SH-SY5Y (cell line): ENCODE data around the gene VSTM2B.

Source experiments
- GATA2 ChIP-seq: IDR thresholded peaks from 2 replicates; pipeline ENCODE4 v1.6.1; 2011; ENCODE audit warnings: mild to moderate bottlenecking, low read depth, low read length
- GATA3 ChIP-seq: IDR thresholded peaks from 2 replicates; pipeline ENCODE4 v1.6.1; 2011; ENCODE audit warnings: low read depth, mild to moderate bottlenecking, low read length, moderate library complexity

VSTM2B gene

GRCh38 chr19:29586401-29586800 lies 60.6 kb downstream of the VSTM2B start:
- TF ChIP-seq GATA2 (no peak), GATA3 (no peak)

DNA sequence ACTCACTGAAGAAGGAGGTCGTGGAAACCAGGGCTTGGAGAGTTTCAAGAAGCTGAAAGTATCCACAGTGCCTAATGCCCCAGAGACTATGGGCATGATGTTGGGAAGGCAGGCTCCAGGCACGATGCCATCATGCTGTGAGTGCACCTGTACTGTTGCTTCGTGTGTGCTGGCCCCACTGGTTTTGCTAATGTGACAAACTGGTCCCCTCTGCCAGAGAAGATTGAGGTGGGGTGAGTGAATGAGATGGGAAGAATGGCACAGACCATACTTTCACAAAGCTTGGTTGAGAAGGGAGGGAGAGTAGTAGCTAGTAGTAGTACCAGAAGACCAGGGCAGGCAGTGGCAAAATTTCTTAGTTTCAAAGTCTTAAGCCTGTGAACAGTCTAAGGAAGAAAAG lies 61.3 kb downstream of the VSTM2B start:
- TF ChIP-seq GATA2 (no peak), GATA3 (no peak)

DNA sequence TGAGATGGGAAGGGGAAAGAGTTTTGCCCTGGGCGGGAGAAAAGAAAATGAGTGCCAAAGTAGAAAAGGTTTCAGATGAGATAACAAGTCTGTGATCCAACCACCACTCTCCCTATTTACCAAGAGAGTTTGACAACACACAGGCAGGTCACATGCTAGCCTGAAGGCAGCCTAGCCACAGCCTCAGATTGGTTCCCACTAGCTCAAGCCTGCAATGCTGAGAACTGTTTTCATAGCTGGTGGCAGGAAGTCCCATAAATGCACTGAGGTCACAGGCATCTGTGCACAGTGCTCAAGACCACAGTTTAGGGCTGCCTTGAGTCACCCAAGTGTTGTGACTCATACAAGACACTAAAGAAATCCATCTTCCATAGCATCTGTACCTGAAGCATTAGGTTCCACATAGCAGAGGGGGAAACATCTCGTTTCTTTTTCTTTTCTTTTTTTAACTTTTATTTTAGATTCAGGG lies 61.8 kb downstream of the VSTM2B start:
- TF ChIP-seq GATA3 (no peak), GATA2 (no peak)

DNA sequence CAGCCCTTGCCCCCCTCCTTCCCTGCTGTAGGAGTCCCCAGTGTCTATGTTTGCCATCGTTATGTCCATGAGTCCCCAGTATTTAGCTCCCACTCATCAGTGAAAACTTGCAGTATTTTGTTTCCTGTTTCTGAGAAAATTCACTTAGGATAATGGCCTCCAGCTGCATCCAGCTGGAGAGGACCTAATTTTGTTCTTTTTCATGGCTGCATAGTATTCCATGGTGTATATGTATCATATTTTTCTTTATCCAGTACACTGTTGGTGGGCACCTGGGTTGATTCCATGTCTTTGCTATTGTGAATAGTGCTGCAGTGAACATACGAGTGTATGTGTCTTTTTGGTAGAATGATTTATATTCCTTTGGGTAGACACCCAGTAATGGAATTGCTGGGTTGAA lies 62.3 kb downstream of the VSTM2B start:
- no peak for TF ChIP-seq GATA3
- no peak for TF ChIP-seq GATA2

DNA sequence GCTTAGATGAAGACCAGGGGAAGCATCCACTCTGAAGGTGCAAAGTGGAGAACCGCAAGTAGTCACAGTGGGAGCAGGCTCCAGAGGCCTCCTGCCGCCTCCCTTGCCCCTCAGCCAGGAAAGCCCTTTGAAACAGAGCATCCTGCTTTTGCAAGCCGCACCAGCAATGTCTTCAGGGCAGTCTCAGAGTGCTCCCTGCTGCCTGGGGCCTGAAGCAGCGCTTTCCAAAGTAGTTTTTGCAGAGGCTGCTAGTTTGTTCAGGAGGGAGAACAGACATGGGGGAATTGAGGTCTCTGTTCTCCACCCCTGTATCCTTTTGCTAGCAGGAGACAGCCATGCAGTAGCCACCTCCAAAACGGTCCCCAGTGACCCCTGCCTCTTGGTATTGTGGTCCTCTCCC lies 64.5 kb downstream of the VSTM2B start:
- TF ChIP-seq GATA2 (no peak), GATA3 (no peak)

DNA sequence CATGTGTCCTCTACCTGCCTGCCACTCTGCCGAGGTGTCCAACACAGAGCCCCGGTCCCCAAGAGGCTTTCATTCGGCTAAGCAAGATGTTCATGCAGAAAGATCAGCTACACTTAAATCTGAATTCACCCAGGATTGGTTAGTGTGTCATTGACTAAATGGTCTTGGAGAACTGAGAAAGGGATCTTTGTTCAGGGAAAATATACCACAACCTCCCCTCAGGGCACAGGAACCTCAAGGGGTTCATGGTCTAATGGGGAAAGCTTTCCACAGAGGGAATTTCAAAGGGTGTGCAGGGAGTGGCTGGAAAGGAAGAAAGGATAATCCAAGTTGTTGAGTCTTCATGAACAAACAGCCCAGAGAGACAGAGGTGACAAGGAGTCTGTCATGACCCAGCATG lies 65.9 kb downstream of the VSTM2B start:
- TF ChIP-seq GATA2 (no peak), GATA3 (no peak)

- TF ChIP-seq GATA3 (no peak), GATA2 (no peak)
These were observed 68.1 kb downstream of the VSTM2B start for GRCh38 chr19:29593869-29594268.

- no peak for TF ChIP-seq GATA3
- no peak for TF ChIP-seq GATA2
These were observed 70.4 kb downstream of the VSTM2B start for GRCh38 chr19:29596080-29596727.

GRCh38 chr19:29596885-29597525 lies 71.2 kb downstream of the VSTM2B start:
- TF ChIP-seq GATA3: no peak
- no peak for TF ChIP-seq GATA2

DNA sequence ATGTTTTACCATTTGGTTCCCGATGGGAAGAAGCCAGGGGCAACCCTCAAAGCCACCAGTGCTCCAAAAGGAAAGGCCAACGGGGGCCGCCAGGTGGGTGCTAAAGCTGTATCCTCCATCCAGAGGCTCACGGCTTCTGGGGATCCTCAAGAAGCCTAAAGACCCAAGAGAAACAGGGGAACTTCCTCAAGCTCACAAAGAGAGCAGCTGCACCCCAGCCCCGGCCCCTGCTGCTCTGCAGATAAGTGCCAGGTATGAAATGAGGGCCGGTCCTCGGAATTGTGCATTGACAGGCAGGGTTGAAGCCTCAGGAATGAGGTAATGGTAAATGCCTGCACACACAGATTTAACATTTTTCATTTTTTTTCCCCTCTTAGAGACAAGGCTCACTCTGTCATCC lies 72.2 kb downstream of the VSTM2B start:
- TF ChIP-seq GATA3: no peak
- no peak for TF ChIP-seq GATA2

DNA sequence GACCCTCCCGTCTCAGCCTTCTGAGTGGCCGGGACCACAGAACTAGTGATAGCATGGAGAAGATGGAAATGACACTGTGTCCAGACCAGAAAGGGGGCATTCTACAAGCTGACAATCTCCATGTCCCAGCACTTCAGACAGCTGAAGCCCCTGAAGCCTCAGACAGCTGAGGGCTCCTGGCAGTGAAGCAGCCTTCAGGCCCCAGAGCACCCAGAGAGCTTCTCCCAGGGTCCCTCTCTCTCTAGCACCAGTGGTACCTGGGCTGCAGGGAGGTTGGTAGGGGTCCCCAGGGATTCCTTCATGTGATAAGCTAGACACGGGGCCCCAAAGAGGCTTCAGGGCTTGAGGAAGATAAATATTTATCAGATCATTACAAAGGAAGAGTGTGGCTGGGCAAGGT lies 72.7 kb downstream of the VSTM2B start:
- TF ChIP-seq GATA2: no peak
- TF ChIP-seq GATA3: no peak

GRCh38 chr19:29603308-29603707 lies 77.5 kb downstream of the VSTM2B start:
- TF ChIP-seq GATA2 (no peak), GATA3 (no peak)

DNA sequence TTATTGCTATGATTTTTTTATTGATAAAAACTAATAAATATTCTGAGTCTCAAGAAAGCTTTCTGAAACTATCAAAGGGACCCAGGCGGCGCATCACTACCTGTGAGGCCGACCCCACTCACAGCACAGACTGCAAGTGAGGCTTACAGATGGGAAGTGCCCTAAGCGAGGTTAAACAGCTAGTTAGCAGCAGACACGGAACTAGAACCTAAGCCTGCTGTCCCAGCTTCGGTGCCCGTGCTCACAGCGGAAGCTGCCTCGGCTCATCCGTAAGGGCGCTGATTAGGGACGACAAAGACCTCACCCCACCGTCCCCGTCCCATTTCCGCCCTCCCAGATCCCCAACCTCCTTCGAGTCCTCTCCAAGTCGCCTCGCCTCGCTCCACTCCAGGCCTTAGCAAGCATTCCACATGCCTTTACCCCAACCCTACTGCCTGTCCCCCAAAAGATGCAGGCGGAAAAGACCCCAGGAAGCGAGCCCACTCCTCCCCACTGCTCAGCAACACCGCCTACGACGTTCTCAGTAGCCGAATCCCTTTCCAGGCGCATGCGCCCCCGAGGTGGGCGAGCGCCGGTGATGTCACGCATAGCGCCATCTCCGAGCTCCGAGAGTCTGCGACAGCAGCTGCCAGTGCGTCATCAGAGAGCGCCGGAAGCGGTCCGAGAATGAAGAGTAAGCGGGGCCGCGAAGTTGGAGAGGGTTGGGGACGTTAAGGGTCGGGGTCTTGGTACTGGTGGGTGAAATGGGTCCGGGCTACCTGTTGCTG lies 80.0 kb downstream of the VSTM2B start, which contains the start of gene POP4:
TSS of gene POP4 (plus strand) at position 631 of the 767 bp plus-strand sequence. CDS start at position 667, 36 bp downstream.
- no peak for TF ChIP-seq GATA3
- TF ChIP-seq GATA2: no peak

DNA sequence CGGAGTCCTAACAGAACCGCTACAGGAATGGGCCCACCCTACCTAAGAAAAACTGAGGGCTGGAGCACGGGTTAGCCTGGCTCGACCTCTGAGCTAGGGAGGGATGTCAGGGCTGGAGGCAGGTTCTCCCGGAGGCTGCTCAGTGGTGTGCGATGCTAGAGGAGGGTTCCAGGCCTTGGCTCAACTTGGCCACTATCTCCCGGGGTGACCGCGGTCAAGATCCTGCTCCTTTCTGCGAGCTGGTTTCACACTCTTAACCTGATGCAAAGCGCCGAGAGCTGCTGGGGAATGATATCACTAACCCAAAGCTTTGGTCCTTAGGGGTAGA lies 80.6 kb downstream of the VSTM2B start:
- TF ChIP-seq GATA3 (no peak), GATA2 (no peak)

GRCh38 chr19:29609636-29610035 lies 83.8 kb downstream of the VSTM2B start:
- no peak for TF ChIP-seq GATA3
- TF ChIP-seq GATA2: no peak
